ENCODE data around the gene PARD6A.

GRCh38 chr16:67674851-67675578, 14.3 kb downstream of the PARD6A start:
- TF ChIP-seq RARB (CRISPR knock-in tag; IDR thresholded peaks at IDR 0.05) (no peak), TCF4 (CRISPR knock-in tag; IDR thresholded peaks at IDR 0.05; ENCODE audit: borderline replicate concordance) (no peak), ZNF565 (CRISPR knock-in tag; conservative IDR thresholded peaks at IDR 0.05; ENCODE audit: low read depth) (no peak), OSR1 (CRISPR knock-in tag; IDR thresholded peaks at IDR 0.05) (no peak), PPARA (CRISPR knock-in tag; IDR thresholded peaks at IDR 0.05; ENCODE audit: borderline replicate concordance) (no peak)
- TF ChIP-seq, protein P1, sequence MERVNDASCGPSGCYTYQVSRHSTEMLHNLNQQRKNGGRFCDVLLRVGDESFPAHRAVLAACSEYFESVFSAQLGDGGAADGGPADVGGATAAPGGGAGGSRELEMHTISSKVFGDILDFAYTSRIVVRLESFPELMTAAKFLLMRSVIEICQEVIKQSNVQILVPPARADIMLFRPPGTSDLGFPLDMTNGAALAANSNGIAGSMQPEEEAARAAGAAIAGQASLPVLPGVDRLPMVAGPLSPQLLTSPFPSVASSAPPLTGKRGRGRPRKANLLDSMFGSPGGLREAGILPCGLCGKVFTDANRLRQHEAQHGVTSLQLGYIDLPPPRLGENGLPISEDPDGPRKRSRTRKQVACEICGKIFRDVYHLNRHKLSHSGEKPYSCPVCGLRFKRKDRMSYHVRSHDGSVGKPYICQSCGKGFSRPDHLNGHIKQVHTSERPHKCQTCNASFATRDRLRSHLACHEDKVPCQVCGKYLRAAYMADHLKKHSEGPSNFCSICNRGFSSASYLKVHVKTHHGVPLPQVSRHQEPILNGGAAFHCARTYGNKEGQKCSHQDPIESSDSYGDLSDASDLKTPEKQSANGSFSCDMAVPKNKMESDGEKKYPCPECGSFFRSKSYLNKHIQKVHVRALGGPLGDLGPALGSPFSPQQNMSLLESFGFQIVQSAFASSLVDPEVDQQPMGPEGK (CRISPR knock-in tag; IDR thresholded peaks at IDR 0.05; ENCODE audit: borderline replicate concordance): no peak
- TF ChIP-seq, protein P2, sequence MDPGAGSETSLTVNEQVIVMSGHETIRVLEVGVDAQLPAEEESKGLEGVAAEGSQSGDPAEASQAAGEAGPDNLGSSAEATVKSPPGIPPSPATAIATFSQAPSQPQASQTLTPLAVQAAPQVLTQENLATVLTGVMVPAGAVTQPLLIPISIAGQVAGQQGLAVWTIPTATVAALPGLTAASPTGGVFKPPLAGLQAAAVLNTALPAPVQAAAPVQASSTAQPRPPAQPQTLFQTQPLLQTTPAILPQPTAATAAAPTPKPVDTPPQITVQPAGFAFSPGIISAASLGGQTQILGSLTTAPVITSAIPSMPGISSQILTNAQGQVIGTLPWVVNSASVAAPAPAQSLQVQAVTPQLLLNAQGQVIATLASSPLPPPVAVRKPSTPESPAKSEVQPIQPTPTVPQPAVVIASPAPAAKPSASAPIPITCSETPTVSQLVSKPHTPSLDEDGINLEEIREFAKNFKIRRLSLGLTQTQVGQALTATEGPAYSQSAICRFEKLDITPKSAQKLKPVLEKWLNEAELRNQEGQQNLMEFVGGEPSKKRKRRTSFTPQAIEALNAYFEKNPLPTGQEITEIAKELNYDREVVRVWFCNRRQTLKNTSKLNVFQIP (CRISPR knock-in tag; IDR thresholded peaks at IDR 0.05; ENCODE audit: borderline replicate concordance, low read depth): no peak

All from SK-N-SH treated with all-trans-retinoic acid at 6 μM for 48 hours (cell line).